Fibroblast of lung (primary cell): ENCODE results near the gene KCNK4.

Experiments used
- EZH2 ChIP-seq: IDR thresholded peaks from 2 replicates; pipeline ENCODE4 v1.5.1; 2012; ENCODE audit warnings: low read length, control low read depth, mild to moderate bottlenecking; ENCODE audit errors: missing control alignments
- TF ChIP-seq, protein P1 (sequence below), 2 donors: IDR thresholded peaks in 1 of 2; conservative IDR thresholded peaks in 1 of 2; 1 replicate in 1 of 2; 2 replicates in 1 of 2; pipeline ENCODE4 v1.5.1; 2011 to 2012; ENCODE audit warnings: low read length in 2 of 2, control low read depth in 1 of 2, inconsistent platforms in 1 of 2, low read depth in 1 of 2, mild to moderate bottlenecking in 1 of 2

DNA sequence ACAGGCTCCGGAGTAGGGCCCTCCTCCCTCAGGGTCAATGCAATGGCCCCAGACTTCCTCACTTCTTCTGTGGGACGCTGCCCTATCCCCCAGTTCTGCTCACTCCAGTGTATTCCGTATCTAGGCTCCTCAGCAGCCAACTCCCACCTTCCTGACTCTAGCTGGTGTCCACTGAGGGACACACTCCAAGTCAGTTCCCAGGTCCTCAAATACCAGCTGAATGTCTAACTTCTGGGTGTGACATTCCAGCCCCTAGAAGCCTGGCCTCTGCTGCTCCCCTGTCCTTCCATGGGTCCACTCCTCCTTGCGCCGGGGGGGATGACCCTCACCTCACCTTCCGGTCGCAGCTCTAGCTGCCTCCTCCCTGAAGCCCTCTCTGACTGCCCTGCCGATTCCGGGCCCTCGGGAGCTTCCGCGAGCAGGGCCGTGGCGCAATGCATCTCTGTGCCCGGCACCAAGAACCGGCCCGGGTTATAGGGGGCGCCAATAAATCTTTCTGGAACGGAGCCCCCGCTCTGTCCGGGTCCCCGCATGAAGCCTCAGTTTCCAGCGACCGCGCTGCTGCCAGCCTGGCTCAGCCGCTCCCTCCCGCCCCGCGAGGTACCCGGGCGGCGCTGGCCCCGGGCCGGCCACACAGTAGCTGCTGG is 22.1 kb upstream of the KCNK4 start:
- TF ChIP-seq, protein P1, sequence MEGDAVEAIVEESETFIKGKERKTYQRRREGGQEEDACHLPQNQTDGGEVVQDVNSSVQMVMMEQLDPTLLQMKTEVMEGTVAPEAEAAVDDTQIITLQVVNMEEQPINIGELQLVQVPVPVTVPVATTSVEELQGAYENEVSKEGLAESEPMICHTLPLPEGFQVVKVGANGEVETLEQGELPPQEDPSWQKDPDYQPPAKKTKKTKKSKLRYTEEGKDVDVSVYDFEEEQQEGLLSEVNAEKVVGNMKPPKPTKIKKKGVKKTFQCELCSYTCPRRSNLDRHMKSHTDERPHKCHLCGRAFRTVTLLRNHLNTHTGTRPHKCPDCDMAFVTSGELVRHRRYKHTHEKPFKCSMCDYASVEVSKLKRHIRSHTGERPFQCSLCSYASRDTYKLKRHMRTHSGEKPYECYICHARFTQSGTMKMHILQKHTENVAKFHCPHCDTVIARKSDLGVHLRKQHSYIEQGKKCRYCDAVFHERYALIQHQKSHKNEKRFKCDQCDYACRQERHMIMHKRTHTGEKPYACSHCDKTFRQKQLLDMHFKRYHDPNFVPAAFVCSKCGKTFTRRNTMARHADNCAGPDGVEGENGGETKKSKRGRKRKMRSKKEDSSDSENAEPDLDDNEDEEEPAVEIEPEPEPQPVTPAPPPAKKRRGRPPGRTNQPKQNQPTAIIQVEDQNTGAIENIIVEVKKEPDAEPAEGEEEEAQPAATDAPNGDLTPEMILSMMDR (conservative IDR thresholded peaks at IDR 0.05 in 1 of 2, IDR thresholded peaks at IDR 0.05 in 1 of 2; ENCODE audit: low read depth in 1 of 2, low read length in 2 of 2) = no peak
- TF ChIP-seq EZH2 = no peak
